HG03439 (cell line): ENCODE data around the gene RPP14.
"Not testable (repeated sequence)": the region's sequence is repeated elsewhere in the genome, so short reads cannot be mapped to it uniquely, and the experiment has no call there.

Experiments
- ATAC-seq: cut with Tn5 transposase; IDR thresholded peaks from one replicate; pipeline ENCODE4 v1.9.1; 2021; ENCODE audit warnings: mild to moderate bottlenecking, moderate library complexity; ENCODE audit not compliant: unreplicated experiment

The RPP14 gene

GRCh38 chr3:58305882-58306711 lies at the start of gene RPP14, which contains the start of gene HTD2:
RPP14 (plus strand) TSS chr3:58306245; CDS start chr3:58310330, 4,085 bp downstream.
HTD2 (plus strand) TSS chr3:58306520; CDS start chr3:58317614, 11,094 bp downstream.
- ATAC-seq: peak; percentile 91

- no peak for ATAC-seq
Measured at GRCh38 chr3:58256511-58256910, 49.5 kb upstream of the RPP14 start.

GRCh38 chr3:58258392-58259055 lies 47.5 kb upstream of the RPP14 start:
- ATAC-seq: no peak

GRCh38 chr3:58260261-58260731 lies 45.7 kb upstream of the RPP14 start:
- no peak for ATAC-seq

- ATAC-seq: no peak
Measured at GRCh38 chr3:58260733-58261132, 45.3 kb upstream of the RPP14 start.

GRCh38 chr3:58261954-58262666 lies 43.9 kb upstream of the RPP14 start:
- no peak for ATAC-seq

- ATAC-seq: no peak
Measured at GRCh38 chr3:58266577-58266976, 39.5 kb upstream of the RPP14 start.

GRCh38 chr3:58267543-58267942 lies 38.5 kb upstream of the RPP14 start:
- not testable (repeated sequence) for ATAC-seq

GRCh38 chr3:58269356-58269755 lies 36.7 kb upstream of the RPP14 start:
- ATAC-seq: no peak

GRCh38 chr3:58270485-58270884 lies 35.6 kb upstream of the RPP14 start:
- ATAC-seq: no peak

- ATAC-seq: no peak
Measured at GRCh38 chr3:58271901-58272501, 34.0 kb upstream of the RPP14 start.

- ATAC-seq: no peak
Measured at GRCh38 chr3:58272891-58273290, 33.2 kb upstream of the RPP14 start.

GRCh38 chr3:58273362-58273761 lies 32.7 kb upstream of the RPP14 start:
- ATAC-seq: not testable (repeated sequence)

- ATAC-seq: no peak
Measured at GRCh38 chr3:58274027-58274614, 31.9 kb upstream of the RPP14 start.

- no peak for ATAC-seq
Measured at GRCh38 chr3:58281069-58281468, 25.0 kb upstream of the RPP14 start.

- ATAC-seq: no peak
Measured at GRCh38 chr3:58285334-58285733, 20.7 kb upstream of the RPP14 start.

- no peak for ATAC-seq
Measured at GRCh38 chr3:58287354-58287753, 18.7 kb upstream of the RPP14 start.

GRCh38 chr3:58288011-58288728 lies 17.9 kb upstream of the RPP14 start:
- no peak for ATAC-seq

GRCh38 chr3:58288964-58289613 lies 17.0 kb upstream of the RPP14 start:
- ATAC-seq: not testable (repeated sequence)
